AG08396 (cell line): ENCODE results near the gene HCN1.

Source experiments
- DNase-seq: peaks from one replicate; pipeline ENCODE4 v3.0.0; 2012; ENCODE audit warnings: low spot score, mixed read lengths

Gene HCN1

DNA sequence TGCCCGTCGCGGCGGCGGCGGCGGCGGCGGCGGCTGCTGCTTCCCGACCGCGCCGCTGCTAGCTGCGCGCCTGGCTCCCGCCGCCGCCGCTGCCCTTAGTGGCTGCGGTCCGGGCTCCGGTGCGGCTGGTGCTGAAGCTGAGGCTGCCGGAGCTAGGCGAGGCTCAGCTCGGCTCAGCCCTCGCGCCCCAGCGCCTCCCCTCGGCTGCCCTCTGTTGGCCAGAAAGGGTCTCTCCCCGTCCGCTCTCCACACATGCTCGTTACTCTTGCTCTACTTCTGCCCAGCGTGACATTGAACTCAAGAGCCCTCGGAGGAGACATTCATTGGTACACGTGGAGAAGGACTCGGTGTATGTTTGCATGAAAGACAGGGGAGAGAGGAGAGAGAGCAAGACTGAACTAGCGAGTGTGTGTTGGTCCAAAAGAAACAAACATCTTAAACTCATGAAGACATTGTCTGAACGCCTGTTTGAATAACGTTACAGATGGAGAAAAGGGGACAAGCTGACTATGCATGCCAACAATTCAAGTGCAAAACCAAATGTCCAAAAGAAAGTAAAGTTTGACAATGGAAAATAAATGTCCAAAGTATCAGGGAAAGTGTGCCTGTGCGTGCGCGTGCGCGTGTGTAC lies at the start of gene HCN1:
Gene HCN1 (minus strand): TSS at position 175 of the 631 bp plus-strand sequence.
- peak; percentile 73 for DNase-seq

DNA sequence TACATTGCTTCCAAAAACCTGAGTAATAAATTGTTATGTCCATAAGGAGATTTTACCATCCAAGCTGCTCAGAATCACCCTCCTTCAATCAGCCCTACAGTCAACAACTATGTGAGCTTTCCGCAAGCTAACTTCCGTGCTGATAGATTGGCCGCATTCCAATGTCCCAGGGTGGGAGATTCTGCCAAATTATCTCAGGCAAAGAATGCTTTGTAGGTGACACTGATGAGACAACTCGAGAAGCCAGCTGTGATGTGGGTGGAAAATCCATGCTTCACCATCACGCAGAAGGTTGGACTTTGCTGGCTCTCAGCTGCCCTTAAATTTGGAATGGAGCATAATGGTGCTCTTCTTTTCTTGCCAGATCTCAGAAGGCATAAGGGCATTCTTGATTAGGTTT lies 44.9 kb upstream of the HCN1 start:
- no peak for DNase-seq

DNA sequence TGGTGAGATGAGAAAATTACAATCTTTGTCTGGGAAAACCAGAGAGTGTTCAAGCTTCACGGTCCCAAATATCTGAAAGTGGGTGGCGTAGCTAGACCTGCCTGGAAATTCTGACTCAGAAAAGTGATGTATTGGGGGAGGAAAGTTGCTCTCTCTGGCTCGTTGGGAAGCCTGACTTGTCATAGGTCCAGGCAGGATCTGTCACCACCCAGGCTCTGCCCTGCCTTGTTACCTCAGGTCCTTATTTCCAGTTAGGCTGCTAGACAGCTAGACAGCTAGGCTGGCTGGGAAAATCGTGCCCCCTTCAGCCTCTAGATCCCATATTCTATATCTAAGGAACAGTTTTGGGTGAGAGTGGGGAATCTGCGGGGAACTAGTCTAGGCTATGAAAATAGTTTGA lies 41.0 kb upstream of the HCN1 start:
- DNase-seq, result no peak

DNA sequence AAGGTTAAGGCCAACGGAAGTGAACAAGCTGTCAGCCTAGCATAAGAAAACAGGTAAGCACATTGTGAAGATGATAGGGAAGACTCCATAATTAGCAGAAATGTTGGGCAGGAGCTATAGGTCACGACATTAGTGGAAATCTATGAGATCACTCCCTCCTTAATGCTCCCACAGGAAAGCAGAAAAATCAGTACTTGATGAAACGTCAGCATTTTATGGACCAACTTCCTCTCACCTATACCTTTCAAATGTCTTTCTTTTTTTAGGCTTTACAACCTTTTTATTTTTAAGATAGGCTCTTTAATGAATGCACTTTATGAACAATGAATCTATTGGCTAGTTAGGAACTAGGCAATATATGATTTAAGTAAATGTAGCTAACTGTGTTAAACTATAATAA lies 29.4 kb upstream of the HCN1 start:
- DNase-seq, result no peak

DNA sequence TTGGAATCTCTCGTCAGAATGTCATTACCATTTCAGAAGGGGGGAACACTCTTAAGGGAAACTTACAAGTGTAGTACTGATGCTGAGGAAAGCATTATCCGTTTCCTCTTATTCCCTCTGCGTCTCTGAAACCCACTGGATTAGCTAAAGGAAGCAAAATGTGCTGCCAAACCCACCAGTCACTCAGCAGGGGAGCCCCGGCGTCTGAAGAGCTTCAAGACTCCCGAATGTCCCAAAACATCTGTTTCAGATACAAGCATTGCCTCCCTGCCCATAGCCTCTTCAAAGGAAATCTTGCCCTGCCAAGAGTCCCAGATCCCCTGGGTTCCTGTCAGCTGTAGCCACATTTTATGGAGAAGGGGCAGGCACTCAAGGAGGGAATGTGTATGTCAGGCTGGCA lies 1.0 kb upstream of the HCN1 start:
- no peak for DNase-seq

DNA sequence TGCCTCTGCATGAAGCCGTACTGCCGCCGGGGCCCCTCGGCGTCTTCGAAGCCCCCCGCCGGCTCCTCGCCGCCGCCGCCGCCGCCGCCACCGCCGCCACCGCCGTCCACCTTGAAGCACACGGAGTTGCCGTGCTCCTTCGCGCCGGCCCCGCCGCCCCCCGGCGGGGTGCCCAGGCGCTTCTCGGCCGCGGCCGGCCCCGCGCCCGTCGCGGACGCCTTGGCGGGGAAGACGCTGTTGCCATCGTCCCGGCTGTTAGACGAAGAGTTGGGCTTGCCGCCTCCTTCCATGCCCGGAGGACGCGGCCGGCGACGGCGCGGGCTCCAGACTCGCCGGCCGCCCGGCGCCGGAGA lies 400 bp downstream of the HCN1 start:
- DNase-seq, result no peak

DNA sequence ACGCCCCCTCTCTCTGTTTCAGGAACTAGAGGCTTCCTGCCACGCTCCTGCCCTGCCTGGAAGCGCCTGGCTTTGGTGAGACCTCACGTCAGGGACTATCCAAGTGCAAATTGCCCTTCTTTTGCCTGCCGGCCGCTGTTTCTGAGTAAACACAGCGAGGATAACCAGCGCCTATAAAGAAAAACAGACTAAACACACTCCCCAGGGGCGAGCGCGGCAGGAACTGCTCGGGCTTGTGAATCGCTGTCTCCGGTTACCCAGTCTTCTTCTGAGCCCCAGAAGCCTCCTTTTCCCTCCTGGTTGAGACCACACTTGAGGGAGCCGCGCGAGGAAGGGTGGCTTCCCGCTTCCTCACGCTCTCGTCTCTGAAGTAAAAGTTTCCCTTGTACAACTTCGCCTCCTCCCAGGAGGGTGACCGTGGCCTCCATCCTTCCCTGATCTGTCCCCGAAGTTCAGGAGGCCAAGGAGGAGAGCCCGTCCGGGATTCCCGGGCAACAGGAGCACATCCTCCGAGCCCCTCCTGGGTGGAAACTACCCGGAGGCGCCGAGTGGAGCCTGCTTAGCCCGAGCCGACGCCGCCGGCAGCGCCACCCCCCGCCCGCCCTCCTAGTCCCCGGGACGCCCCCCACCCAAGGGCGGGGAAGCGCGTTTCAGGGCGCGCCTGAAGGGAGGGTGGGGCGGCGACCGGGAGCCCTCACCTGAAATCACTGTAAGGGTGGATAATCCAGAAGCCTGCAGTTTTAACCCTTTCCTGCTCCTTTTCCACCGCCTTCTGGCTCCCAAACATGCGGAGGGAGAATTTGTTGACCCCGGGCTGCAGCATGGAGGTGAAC lies 993 bp downstream of the HCN1 start:
- DNase-seq, result no peak

DNA sequence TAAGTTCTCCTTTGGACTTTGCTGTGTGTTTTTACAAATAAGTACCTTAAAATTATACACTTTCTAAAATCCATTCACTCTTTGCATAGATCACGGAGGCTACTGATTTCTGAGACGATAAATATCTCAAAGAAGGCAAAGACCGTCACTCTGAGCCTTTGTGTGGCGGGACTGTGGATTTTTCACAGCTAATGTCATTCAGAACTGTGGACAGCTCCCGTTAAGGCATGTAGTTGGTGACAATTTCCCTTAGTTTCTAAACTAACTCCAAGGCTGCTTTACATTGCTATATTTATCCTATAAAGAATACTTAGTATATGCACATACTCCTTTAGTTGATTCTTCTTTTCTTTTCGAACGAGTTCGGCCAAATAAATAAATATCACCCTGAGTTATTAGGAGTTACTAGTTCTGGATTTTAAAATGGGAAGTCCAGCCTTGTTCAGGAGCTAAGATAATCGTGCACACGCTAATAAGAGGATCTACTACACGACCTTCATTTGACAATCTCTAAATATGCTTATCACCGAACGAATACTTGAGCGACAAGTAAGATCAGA lies 1.8 kb downstream of the HCN1 start:
- DNase-seq, result no peak

DNA sequence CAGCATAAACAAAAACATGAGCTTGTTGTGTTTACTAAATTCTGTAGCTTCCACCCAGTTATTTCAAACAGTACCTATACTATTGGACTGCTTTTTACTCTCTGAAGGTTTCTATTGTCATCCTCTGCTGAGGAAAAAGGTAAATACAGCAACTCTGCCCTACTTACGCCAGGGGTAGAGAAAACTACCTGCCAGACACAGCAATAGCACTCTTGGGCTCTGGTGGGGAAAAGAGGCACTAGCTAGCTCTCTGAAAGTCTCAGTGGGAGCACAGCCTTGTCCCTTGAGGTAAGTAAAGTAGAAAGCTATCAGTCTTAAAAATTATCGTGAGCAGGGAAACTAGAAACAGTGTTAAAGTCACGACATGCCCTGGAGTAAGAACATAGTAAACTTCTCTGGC lies 3.7 kb downstream of the HCN1 start:
- DNase-seq, result no peak

DNA sequence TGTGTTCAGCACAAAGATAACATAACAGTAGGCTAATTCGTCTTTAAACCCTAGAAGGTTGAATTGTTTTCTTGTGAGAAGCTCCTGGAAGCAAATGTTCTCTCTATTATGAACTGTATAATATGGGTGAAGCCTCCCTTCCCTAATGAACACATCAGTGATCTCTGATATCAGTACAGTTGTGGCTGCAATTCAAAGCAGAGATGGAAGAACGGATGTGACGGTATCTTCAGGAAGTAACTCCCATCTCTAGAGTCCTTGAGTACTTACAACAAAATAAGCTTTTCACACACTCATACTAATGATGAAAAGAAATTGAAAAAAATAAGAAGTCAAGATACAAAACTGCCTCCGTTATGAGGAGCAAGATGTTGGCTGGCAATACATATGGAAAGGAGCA lies 4.5 kb downstream of the HCN1 start:
- no peak for DNase-seq

DNA sequence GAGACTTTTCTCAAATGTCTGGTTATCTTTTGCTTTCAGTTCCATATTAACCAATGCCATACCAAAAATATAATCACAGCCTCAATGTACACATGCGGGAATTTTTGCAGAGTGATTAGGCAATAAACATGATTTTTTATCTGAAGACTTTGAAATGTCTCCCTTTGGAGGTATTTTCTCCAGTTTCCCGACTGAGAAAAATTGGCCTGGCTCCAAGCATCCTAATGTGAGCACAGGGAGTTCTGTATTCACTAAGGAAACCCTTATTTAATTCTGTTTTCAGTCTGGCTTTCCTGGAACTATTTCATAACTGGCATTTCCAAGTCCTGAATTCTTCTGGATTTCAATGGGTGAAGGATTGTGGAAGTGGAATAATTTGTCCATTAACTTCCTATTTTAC lies 8.5 kb downstream of the HCN1 start:
- no peak for DNase-seq

DNA sequence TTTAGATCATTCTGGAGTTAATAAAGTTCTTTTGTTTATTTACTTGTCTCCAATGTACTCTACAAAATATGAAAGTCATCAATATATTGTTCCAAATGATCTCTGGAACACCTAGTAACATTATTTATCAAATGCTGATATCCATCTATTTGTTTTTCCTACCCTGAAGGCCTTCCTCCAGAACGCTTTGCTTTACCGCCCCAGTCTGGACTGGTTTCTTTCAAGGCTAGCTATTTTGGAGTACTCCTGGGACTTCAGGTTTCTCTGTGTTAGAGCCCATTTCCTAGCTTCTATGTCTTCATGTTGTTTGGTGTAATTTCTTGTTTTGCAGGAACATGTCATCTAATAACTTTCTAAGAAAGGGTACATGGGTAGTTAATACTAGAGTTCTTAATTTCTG lies 9.6 kb downstream of the HCN1 start:
- DNase-seq, result no peak

DNA sequence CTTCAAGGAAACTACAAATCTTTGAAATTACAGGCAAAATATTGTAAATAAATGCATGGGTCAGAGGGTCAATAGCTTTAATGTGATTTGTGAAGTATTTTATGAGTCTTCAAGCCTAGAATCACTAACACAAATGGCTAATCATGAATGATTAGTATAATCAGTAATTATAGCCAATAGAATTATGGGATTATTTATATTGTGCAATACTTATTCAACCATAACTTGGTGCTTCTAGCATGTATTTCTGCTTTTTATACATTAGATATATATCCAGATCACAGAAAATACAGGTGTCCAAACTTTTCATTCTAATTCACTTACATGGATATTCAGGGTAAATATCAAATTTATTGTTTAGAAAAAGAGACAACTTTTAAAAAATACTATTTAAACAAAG lies 12.1 kb downstream of the HCN1 start:
- DNase-seq, result no peak

DNA sequence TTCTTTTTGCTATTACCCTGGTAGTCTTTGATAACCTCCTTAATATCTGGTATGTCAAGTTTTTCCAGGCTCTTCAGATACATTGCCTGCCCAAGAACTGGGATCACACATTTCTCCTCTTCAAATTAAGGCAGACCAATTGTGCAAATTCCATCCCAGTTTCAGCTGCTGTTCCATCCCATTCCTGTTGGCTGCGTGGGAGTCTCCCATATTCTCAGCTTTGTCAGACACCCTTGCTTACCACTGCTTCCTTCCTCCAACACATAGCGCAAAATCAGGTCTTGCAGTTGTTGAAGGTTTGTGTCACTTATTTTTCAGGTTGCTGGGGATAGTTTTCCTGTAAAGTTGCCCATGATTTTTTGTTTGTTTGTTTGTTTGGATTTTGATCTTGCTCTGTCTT lies 15.2 kb downstream of the HCN1 start:
- no peak for DNase-seq

DNA sequence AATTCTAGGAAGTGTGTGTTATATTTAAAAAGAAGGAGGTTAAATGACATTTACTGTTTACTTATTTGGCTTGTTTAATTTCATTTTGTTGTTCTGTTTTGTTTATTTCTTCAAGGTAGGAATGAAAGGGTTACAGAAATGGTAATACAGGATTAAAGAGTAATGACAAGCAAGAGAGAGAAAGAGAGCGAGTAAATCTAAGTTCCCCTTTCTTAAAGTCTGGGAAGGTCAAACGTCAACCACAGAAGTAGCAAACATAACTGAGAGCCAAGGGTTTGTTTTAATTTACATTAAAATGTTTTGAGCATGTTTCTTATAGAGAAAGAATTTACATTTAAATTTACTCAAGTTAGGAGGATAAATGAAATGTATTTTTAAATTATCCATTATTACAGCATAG lies 18.7 kb downstream of the HCN1 start:
- no peak for DNase-seq

DNA sequence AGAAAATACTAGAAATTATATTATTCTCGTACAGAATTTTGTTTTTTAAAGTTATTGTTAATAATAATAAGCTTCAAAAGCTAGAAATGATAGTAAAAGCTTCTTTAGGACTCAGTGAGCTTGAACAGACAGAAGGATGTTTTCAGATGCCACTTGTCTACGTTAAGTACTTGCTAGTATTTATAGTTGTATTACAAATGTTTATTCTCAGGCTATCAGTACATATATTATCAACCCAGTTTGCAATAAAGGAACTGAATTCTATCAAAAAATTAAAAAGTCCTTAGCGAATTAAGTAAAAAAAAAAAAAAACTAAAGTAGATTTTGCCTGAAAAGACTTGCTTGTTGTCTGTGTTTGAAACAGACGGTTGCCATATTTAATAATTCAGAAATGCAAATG lies 23.9 kb downstream of the HCN1 start:
- no peak for DNase-seq

DNA sequence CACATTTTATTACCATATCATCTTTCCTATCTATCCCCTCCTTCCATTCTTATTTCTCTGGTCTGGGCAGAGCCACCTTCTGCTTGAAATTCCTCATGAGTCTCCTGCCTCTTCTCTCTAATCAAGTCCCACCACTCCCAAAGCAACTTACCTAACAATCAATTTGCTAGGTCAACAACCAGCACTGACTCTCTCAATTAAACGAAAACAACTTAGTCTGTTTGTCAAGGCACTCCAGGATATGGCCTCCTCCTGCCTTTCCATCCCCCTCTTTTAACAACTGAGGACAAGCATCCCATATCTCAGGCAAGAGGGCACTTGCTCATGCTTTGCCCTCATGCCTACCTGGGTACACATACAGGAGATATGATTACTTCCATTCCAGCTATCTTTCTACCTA lies 47.4 kb downstream of the HCN1 start:
- no peak for DNase-seq

DNA sequence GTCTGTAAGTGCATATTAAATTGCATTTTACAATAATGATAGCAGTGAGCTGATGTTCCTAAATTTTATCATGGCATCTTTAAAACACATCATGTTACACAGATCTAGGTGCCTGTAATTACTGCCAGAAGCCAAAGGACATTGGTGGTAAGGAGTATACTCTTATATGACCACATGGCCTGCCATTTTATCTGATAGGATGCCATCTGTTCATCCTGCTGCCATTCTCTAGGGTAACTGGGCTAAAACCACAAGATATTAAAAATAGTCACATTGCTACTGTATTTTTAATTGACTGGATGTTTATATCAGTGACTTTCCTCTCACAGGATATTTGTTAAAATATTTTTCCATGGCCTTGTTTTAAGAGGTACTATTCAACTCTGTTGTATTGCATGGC lies 53.1 kb downstream of the HCN1 start:
- DNase-seq, result no peak

DNA sequence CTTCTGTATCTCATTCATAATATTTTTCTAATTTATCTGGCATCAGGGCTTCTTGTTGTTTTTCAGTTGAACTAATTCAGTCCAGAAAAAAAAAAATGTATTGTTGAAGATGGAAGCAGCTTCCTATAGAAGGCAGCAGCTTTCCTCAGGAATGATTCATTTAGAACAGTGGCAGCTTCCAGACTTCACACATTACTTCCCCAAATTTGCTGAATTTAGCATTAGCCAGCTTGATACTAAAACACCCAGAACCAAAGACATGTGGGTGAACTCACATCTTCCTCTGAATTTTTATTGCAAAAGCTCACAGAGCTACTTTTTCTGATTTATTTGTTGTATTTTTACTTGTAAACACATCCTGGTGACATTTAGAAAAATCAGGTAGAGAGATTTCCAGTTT lies 53.8 kb downstream of the HCN1 start:
- no peak for DNase-seq

DNA sequence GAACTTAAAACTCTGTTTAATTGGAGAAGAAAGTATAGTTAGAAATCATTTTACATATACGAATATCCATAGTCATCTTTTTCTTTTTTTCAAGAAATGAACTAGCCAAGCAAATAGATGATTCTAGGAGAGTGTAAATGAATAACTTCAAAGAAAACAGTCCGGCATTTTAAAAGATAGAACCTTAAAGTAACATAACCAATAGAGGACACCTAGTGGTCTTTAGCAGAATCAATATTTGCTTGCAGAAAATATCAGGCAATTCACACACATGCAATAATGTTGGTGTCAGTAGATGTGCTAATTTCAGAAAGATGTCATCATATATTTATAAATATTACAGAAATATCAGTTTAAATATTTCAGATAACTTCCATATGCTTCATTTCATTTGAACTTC lies 57.1 kb downstream of the HCN1 start:
- DNase-seq, result no peak

DNA sequence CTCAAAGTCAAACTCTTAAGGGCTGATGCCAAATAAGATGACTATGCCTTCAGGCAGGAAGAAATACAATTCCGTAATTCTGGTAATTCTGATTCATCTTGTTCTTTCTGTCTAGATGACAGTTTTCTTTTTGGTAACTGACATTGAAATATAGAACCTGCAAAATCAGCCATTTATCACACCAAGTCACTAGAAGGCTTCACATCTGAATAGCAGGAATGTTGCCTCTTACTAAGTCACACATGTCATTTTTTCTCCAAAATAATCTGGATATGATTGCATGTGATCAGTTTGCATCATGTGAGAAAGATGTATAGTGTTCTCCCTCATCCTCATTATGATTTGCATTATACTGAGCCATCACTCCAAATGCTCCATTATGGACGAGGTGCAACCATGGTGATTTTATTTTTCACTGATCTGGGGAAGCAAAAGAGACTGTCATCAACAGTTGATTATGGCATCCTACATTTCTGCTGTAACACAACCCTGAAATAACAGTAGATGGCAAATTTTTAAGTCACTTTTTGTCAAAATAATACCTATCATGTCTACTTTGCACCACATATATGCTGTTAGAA lies 69.0 kb downstream of the HCN1 start:
- no peak for DNase-seq

DNA sequence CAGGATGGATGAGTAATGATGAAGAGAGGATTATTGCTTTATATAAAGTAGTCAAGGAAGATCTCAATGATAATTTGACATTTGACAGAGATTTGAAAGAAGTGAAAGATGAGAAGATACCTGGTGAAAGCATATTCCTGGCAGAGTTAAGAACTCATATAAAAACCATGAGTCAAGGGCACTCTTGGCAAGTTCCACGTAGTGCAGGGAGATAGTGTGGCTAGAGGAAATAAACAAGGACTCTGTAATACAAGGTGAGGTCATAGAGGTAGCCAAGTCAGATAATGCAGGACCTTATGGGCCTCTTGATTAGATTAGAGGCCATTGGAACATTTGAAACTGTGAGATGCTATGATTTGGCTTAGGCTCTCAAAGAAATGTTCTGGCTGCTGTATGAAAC lies 72.3 kb downstream of the HCN1 start:
- no peak for DNase-seq

DNA sequence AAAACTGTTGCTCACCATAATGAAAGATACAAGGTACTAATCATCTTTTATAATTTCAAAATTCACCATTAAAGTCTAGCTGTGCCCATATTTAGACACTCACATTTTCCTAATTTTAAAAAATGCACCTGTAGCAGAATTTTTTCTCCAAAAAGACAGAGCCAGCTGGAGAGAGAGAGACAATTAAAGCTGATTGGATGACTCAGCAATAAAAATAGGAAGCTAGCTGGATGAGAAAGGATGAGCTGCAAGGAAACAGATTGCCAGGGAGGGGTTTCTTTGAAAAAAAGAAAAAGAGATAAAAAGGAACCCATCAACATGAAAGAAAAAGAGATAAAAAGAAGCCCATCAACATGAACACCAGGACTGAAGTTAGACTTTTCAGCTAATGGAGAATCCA lies 73.8 kb downstream of the HCN1 start:
- DNase-seq, result no peak
